ENCODE results near the gene SIDT1.

Gene SIDT1

DNA sequence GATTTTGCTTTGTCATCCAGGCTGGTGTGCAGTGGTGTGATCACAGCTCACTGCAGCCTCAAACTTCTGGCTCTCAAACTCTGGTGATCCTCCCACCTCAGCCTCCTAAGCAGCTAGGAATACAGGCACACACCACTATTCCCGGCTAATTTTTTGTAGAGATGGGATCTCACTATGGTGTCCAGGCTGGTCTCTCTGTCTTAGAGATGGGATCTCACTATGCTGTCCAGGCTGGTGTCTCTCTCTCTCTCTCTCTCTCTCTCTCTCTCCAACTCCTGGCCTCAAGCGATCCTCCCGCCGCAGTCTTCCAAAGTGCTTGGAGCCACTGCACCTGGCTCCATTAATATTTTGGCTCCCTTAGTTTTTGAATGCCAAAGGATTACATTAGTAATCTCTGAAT lies 146.4 kb downstream of the SIDT1 start:
- DNase-seq (ENCODE audit: low read depth in 1 of 2, low spot score in 1 of 2) = no peak

Measured in activated T-helper 1 cell treated with anti-CD3 and anti-CD28 coated beads, Interleukin-2, amount 50 U/mL, for 16 hours (primary cell).